HEK293T (cell line): Measurements from ENCODE around the gene BTN2A1.

ENCODE experiments used
- BHLHE40 ChIP-seq: fragments of 450-650 bp; IDR thresholded peaks from 2 replicates; pipeline ENCODE4 v1.6.1; 2016; ENCODE audit warnings: mild to moderate bottlenecking, moderate library complexity, borderline replicate concordance
- FOXM1 ChIP-seq: fragments of 450-650 bp; IDR thresholded peaks from 2 replicates; pipeline ENCODE4 v1.6.1; 2017; ENCODE audit warnings: mild to moderate bottlenecking, borderline replicate concordance
- HDGF ChIP-seq: fragments of 450-650 bp; IDR thresholded peaks from 2 replicates; pipeline ENCODE4 v1.6.1; 2017; ENCODE audit warnings: antibody characterized with exemption, borderline replicate concordance
- LEF1 ChIP-seq: fragments of 450-650 bp; IDR thresholded peaks from 2 replicates; pipeline ENCODE4 v1.6.1; 2017; ENCODE audit warnings: mild to moderate bottlenecking, borderline replicate concordance
- SUZ12 ChIP-seq: fragments of 450-650 bp; IDR thresholded peaks from 2 replicates; pipeline ENCODE4 v1.6.1; 2016; ENCODE audit warnings: mild to moderate bottlenecking

GRCh38 chr6:26412954-26413353 lies 44.8 kb upstream of the BTN2A1 start:
- TF ChIP-seq HDGF, result no peak
- TF ChIP-seq LEF1, result no peak
- no peak for TF ChIP-seq BHLHE40
- no peak for TF ChIP-seq SUZ12
- TF ChIP-seq FOXM1, result no peak
